SU-DHL-6 (cell line): ENCODE data around the gene CBFB.

Source experiments
- EZH2phosphoT487 ChIP-seq: fragments of 200-600 bp; sonication (generic), shearing (Covaris generic); conservative IDR thresholded peaks from 2 replicates; pipeline ENCODE4 v1.6.1; 2018; ENCODE audit warnings: mild to moderate bottlenecking, antibody characterized with exemption, low read length, moderate library complexity, mixed read lengths
- TF ChIP-seq, protein P1 (sequence below): fragments of 200-600 bp; sonication (generic); IDR thresholded peaks from one replicate; pipeline ENCODE4 v1.5.1; 2017; ENCODE audit warnings: antibody characterized with exemption, mild to moderate bottlenecking, low read length, moderate library complexity; ENCODE audit not compliant: insufficient read depth, poor library complexity, severe bottlenecking

DNA sequence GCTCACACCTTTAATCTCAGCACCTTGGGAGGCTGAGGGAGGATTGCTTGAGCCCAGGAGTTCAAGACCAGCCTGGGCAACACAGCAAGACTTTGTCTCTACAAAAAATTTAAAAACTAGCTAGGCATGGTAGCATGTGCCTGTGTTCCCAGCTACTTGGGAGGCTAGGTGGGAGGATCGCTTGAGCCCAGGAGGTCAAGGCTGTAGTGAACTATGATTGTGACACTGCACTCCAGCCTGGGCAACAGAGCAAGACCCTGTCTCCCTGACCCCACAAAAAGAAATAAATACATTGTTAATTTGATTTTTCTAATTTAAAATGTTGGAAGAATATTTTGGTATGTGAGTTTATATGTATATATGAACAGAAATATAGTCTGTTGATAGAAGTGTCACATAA is 58.3 kb downstream of the CBFB start:
- TF ChIP-seq, protein P1, sequence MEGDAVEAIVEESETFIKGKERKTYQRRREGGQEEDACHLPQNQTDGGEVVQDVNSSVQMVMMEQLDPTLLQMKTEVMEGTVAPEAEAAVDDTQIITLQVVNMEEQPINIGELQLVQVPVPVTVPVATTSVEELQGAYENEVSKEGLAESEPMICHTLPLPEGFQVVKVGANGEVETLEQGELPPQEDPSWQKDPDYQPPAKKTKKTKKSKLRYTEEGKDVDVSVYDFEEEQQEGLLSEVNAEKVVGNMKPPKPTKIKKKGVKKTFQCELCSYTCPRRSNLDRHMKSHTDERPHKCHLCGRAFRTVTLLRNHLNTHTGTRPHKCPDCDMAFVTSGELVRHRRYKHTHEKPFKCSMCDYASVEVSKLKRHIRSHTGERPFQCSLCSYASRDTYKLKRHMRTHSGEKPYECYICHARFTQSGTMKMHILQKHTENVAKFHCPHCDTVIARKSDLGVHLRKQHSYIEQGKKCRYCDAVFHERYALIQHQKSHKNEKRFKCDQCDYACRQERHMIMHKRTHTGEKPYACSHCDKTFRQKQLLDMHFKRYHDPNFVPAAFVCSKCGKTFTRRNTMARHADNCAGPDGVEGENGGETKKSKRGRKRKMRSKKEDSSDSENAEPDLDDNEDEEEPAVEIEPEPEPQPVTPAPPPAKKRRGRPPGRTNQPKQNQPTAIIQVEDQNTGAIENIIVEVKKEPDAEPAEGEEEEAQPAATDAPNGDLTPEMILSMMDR: no peak
- TF ChIP-seq EZH2phosphoT487: no peak
